Dermis microvascular lymphatic vessel endothelial cell (primary cell): Measurements from ENCODE around the gene CDON. TPM values are rescaled to one million over a fixed set of nuclear protein-coding genes. Genes with fewer than 3 reads are reported as not detected.
"Not testable (repeated sequence)": the region's sequence is repeated elsewhere in the genome, so short reads cannot be mapped to it uniquely, and the experiment has no call there.

Source experiments
- DNase-seq, 2 donors: peaks; one replicate each; pipeline versions ENCODE4 v3.0.0 to v3.0.0-alpha.2; 2010; ENCODE audit warnings: low read depth in 2 of 2
- total RNA-seq: library from RNA; depleted of rRNA; stranded (reverse); fragments of >200 nt; gene quantifications from 2 replicates; pipeline ENCODE4 v1.2.1, GENCODE V29; 2014

Gene CDON
- total RNA-seq, 1 donor from 2014 or later: 1.8 TPM

GRCh38 chr11:125929445-125930075 lies 133.1 kb downstream of the CDON start:
- DNase-seq: no peak

GRCh38 chr11:125926682-125927081 lies 136.0 kb downstream of the CDON start:
- DNase-seq: no peak

GRCh38 chr11:125925804-125926203 lies 136.9 kb downstream of the CDON start:
- no peak for DNase-seq

GRCh38 chr11:125925247-125925740 lies 137.4 kb downstream of the CDON start:
- DNase-seq: peak; percentile 74 to 76

GRCh38 chr11:125924384-125925007 lies 138.2 kb downstream of the CDON start:
- no peak for DNase-seq

- no peak for DNase-seq
Measured at GRCh38 chr11:125923633-125924032, 139.0 kb downstream of the CDON start.

GRCh38 chr11:125923012-125923579 lies 139.6 kb downstream of the CDON start:
- DNase-seq: peak; percentile 63 to 73

- no peak for DNase-seq
Measured at GRCh38 chr11:125922156-125922555, 140.5 kb downstream of the CDON start.

GRCh38 chr11:125921042-125921441 lies 141.6 kb downstream of the CDON start:
- no peak for DNase-seq

GRCh38 chr11:125918140-125918840 lies 144.4 kb downstream of the CDON start:
- DNase-seq: no peak

GRCh38 chr11:125916683-125917347 lies 145.9 kb downstream of the CDON start:
- DNase-seq: no peak

- DNase-seq: not testable (repeated sequence)
Measured at GRCh38 chr11:125914601-125915000, 148.1 kb downstream of the CDON start.

- DNase-seq: no peak
Measured at GRCh38 chr11:125910226-125910849, 152.3 kb downstream of the CDON start.

Other genes with a start within 250 kb of the CDON start
- gene PATE4, start 229.6 kb downstream of the CDON start, total RNA-seq: not detected in 2 replicates
- 5.6 and 5.8 TPM in 2 replicates for gene HYLS1, start 175.2 kb downstream of the CDON start, total RNA-seq
- gene PUS3, start 159.7 kb downstream of the CDON start, total RNA-seq: 7.4 and 7.6 TPM in 2 replicates
- under 0.01 TPM in 1 of 2 replicates, not detected in the other for gene DDX25, start 158.4 kb downstream of the CDON start, total RNA-seq
- gene VSIG10L2, start 116.8 kb downstream of the CDON start, total RNA-seq: not detected in 2 replicates
- gene RPUSD4, start 148.8 kb upstream of the CDON start, total RNA-seq: 31.2 and 33.3 TPM in 2 replicates
- 20.5 and 26.0 TPM in 2 replicates for gene FAM118B, start 148.9 kb upstream of the CDON start, total RNA-seq
- gene SRPRA, start 206.0 kb upstream of the CDON start, total RNA-seq: 39.4 and 47.4 TPM in 2 replicates
- 12.0 and 14.1 TPM in 2 replicates for gene FOXRED1, start 206.3 kb upstream of the CDON start, total RNA-seq
- gene TIRAP, start 220.2 kb upstream of the CDON start, total RNA-seq: 4.7 and 5.7 TPM in 2 replicates
- 7.2 and 8.5 TPM in 2 replicates for gene DCPS, start 241.2 kb upstream of the CDON start, total RNA-seq